ENCODE measurements around the gene PCP2.

Gene PCP2

GRCh38 chr19:7638802-7639465 lies 5.4 kb upstream of the PCP2 start:
- no peak for DNase-seq (ENCODE audit: low read depth)

GRCh38 chr19:7637374-7638256 lies 4.1 kb upstream of the PCP2 start:
- no peak for DNase-seq (ENCODE audit: low read depth)

- peak; percentile 32 for DNase-seq (ENCODE audit: low read depth)
Measured at GRCh38 chr19:7636691-7637373, 3.3 kb upstream of the PCP2 start, which contains the start of gene STXBP2. TSS of gene STXBP2 (plus strand) at chr19:7637110. CDS start at chr19:7637150, 40 bp downstream.

GRCh38 chr19:7636317-7636690 lies 2.8 kb upstream of the PCP2 start:
- DNase-seq (ENCODE audit: low read depth), result no peak

GRCh38 chr19:7635670-7636069 lies 2.2 kb upstream of the PCP2 start:
- no peak for DNase-seq (ENCODE audit: low read depth)

- no peak for DNase-seq (ENCODE audit: low read depth)
Measured at GRCh38 chr19:7632340-7633203, 947 bp downstream of the PCP2 start.

- DNase-seq (ENCODE audit: low read depth), result no peak
Measured at GRCh38 chr19:7631577-7631976, 1.9 kb downstream of the PCP2 start.

GRCh38 chr19:7629347-7630054 lies 4.0 kb downstream of the PCP2 start, which contains the start of the genes PET100 and XAB2:
TSS of gene PET100 (plus strand) at chr19:7629793. CDS start at chr19:7629834, 41 bp downstream.
TSS of gene XAB2 (minus strand) at chr19:7629545. CDS start at chr19:7629527, 18 bp downstream.
- peak; percentile 99 for DNase-seq (ENCODE audit: low read depth)

GRCh38 chr19:7628589-7629311 lies 4.8 kb downstream of the PCP2 start:
- DNase-seq (ENCODE audit: low read depth), result peak; percentile 3

- DNase-seq (ENCODE audit: low read depth), result no peak
Measured at GRCh38 chr19:7627166-7627565, 6.4 kb downstream of the PCP2 start.

GRCh38 chr19:7625763-7626372 lies 7.7 kb downstream of the PCP2 start:
- no peak for DNase-seq (ENCODE audit: low read depth)

GRCh38 chr19:7624810-7625209 lies 8.7 kb downstream of the PCP2 start:
- DNase-seq (ENCODE audit: low read depth), result no peak

GRCh38 chr19:7623725-7624603 lies 9.6 kb downstream of the PCP2 start:
- no peak for DNase-seq (ENCODE audit: low read depth)

GRCh38 chr19:7622933-7623685 lies 10.4 kb downstream of the PCP2 start:
- DNase-seq (ENCODE audit: low read depth), result no peak

- DNase-seq (ENCODE audit: low read depth), result no peak
Measured at GRCh38 chr19:7620442-7621412, 12.8 kb downstream of the PCP2 start.

GRCh38 chr19:7619671-7620441 lies 13.7 kb downstream of the PCP2 start:
- no peak for DNase-seq (ENCODE audit: low read depth)
